Measurements from ENCODE around the gene TK2.
"Not testable (repeated sequence)": the region's sequence is repeated elsewhere in the genome, so short reads cannot be mapped to it uniquely, and the experiment has no call there.

TK2 gene

DNA sequence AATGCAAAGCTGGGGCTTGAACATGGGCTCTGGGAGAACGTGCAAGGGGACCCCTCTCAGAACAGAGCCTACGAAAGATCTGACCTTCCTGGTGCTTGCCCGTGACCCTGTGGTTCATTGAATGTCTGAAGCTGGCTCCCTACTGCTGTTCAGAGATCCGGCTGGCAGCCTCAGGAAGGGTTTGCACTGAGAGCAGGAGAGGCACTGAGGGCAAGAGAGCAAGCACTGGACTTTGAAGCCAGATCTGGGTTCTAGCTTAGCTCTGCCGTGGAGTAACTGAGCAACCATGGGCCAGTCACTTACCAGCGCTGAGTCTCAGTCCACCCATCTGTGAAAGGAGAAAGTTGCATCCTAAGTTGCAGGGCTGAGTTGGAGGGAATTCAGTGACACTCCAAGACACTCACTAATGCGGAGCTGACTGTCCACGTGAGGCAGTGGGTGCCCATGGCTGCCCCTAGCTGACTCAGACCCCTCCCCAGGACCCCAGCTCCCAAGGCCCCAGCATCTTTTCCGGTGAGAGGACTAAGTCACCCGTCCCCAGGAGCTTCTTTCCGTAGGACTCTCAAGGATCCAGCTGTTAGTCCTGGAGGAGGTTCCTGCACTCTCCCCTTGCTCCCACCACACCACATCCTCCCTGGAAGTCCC, 81.5 kb downstream of the TK2 start:
- TF ChIP-seq EZH2phosphoT487 (IDR thresholded peaks at IDR 0.05; ENCODE audit: borderline replicate concordance) = no peak
- TF ChIP-seq, protein P1, sequence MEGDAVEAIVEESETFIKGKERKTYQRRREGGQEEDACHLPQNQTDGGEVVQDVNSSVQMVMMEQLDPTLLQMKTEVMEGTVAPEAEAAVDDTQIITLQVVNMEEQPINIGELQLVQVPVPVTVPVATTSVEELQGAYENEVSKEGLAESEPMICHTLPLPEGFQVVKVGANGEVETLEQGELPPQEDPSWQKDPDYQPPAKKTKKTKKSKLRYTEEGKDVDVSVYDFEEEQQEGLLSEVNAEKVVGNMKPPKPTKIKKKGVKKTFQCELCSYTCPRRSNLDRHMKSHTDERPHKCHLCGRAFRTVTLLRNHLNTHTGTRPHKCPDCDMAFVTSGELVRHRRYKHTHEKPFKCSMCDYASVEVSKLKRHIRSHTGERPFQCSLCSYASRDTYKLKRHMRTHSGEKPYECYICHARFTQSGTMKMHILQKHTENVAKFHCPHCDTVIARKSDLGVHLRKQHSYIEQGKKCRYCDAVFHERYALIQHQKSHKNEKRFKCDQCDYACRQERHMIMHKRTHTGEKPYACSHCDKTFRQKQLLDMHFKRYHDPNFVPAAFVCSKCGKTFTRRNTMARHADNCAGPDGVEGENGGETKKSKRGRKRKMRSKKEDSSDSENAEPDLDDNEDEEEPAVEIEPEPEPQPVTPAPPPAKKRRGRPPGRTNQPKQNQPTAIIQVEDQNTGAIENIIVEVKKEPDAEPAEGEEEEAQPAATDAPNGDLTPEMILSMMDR (conservative IDR thresholded peaks at IDR 0.05; ENCODE audit: low read length) = no peak
- H3K4me2 ChIP-seq (ENCODE audit: low read depth, low read length, poor library complexity, severe bottlenecking) = no peak overlapping the region
- H3F3A ChIP-seq (ENCODE audit: low read depth) = no peaks in the 10 kb centered on the region
- no peaks in the 10 kb centered on the region for H3K9me2 ChIP-seq (replicated peaks; ENCODE audit: low read depth, low read length)
- no peaks in the 10 kb centered on the region for H4K20me1 ChIP-seq (ENCODE audit: insufficient read depth, low read length, poor library complexity, severe bottlenecking)
- no peak overlapping the region for H3K4me3 ChIP-seq (ENCODE audit: low read length, poor library complexity, severe bottlenecking)
- no peaks in the 10 kb centered on the region for H3K27me3 ChIP-seq (ENCODE audit: insufficient read depth, low read length, poor library complexity, severe bottlenecking)
- H3K79me2 ChIP-seq (ENCODE audit: insufficient read depth, low read length) = no peaks in the 10 kb centered on the region
- no peak overlapping the region for H2AFZ ChIP-seq (ENCODE audit: low read length)
- no peaks in the 10 kb centered on the region for H3K9me3 ChIP-seq (ENCODE audit: insufficient read depth, low read depth, low read length)
- H3K9ac ChIP-seq (ENCODE audit: low read depth, low read length, poor library complexity, severe bottlenecking) = no peak overlapping the region
- no peaks in the 10 kb centered on the region for H3K4me1 ChIP-seq (ENCODE audit: insufficient read depth, low read length, poor library complexity, severe bottlenecking)
- H3K36me3 ChIP-seq (ENCODE audit: insufficient read depth, low read length) = no peaks in the 10 kb centered on the region

DNA sequence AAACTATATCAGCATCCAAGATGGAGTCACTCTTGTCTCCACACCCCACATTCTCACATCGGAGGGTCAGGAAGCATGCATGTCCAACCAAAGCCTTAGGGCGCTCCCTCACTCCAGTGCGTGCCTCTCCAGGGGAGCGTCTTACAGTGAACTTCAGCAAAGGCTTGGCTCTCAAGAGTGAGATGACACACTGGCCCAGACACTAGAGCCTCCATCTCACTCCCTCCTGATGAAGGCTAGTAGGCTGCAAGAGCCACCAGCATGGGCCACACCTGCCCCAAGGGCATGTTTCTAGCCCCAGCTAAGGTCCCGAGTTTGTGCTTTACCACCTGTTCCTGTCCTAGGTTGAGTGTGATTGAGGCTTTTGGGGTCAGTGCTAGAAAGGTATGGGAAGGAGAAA, 82.3 kb downstream of the TK2 start:
- Histone ChIP-seq H3K4me1 (ENCODE audit: insufficient read depth, low read length, poor library complexity, severe bottlenecking) (no peaks in the 10 kb centered on the region), H4K20me1 (ENCODE audit: insufficient read depth, low read length, poor library complexity, severe bottlenecking) (no peaks in the 10 kb centered on the region), H3K27me3 (ENCODE audit: insufficient read depth, low read length, poor library complexity, severe bottlenecking) (no peaks in the 10 kb centered on the region), H2AFZ (ENCODE audit: low read length) (no peak overlapping the region), H3K4me3 (ENCODE audit: low read length, poor library complexity, severe bottlenecking) (no peak overlapping the region), H3K4me2 (ENCODE audit: low read depth, low read length, poor library complexity, severe bottlenecking) (no peak overlapping the region), H3K9ac (ENCODE audit: low read depth, low read length, poor library complexity, severe bottlenecking) (no peak overlapping the region), H3F3A (ENCODE audit: low read depth) (no peaks in the 10 kb centered on the region), H3K9me3 (ENCODE audit: insufficient read depth, low read depth, low read length) (no peaks in the 10 kb centered on the region), H3K36me3 (ENCODE audit: insufficient read depth, low read length) (no peaks in the 10 kb centered on the region), H3K9me2 (replicated peaks; ENCODE audit: low read depth, low read length) (no peaks in the 10 kb centered on the region), H3K79me2 (ENCODE audit: insufficient read depth, low read length) (no peaks in the 10 kb centered on the region)
- TF ChIP-seq EZH2phosphoT487 (IDR thresholded peaks at IDR 0.05; ENCODE audit: borderline replicate concordance) = no peak
- TF ChIP-seq, protein P1 (conservative IDR thresholded peaks at IDR 0.05; ENCODE audit: low read length) = no peak

DNA sequence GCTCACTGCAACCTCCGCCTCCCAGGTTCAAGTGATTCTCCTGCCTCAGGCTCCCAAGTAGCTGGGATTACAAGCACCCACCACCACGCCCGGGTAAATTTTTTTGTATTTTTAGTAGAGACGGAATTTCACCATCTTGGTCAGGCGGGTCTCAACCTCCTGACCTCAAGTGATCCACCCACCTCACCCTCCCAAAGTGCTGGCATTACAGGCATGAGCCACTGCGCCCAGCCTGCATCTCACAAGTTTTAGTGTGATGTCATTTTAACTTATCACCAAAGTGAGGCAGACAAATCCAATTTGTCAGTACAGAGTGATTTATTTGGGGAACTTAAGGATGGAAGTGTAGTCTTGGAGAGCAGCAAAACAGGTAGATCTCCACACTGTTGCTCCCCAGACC, 83.3 kb downstream of the TK2 start:
- H3K9me2 ChIP-seq (replicated peaks; ENCODE audit: low read depth, low read length); H3K9ac ChIP-seq (ENCODE audit: low read depth, low read length, poor library complexity, severe bottlenecking); H3K36me3 ChIP-seq (ENCODE audit: insufficient read depth, low read length); H3K4me3 ChIP-seq (ENCODE audit: low read length, poor library complexity, severe bottlenecking); H3K4me1 ChIP-seq (ENCODE audit: insufficient read depth, low read length, poor library complexity, severe bottlenecking); H3K9me3 ChIP-seq (ENCODE audit: insufficient read depth, low read depth, low read length); H3K27me3 ChIP-seq (ENCODE audit: insufficient read depth, low read length, poor library complexity, severe bottlenecking); H3K79me2 ChIP-seq (ENCODE audit: insufficient read depth, low read length); H2AFZ ChIP-seq (ENCODE audit: low read length); H3F3A ChIP-seq (ENCODE audit: low read depth); H3K4me2 ChIP-seq (ENCODE audit: low read depth, low read length, poor library complexity, severe bottlenecking); H4K20me1 ChIP-seq (ENCODE audit: insufficient read depth, low read length, poor library complexity, severe bottlenecking): not testable (repeated sequence)

DNA sequence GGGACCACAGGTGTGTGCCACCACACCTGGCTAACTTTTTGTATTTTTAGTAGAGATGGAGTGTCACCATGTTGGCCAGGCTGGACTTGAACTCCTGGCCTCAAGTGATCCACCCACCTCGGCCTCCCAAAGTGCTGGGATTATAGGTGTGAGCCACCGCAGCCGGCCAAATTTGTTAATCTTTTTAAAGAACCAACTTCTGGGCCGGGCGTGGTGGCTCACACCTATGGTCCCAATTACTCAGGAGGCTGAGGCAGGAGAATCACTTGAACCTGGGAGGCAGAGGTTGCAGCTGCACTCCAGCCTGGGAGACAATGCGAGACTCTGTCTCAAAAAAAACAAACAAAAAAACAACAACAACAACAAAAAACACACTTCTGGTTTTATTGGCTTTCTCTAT, 84.0 kb downstream of the TK2 start:
- not testable (repeated sequence) for H4K20me1 ChIP-seq (ENCODE audit: insufficient read depth, low read length, poor library complexity, severe bottlenecking); H3K9me3 ChIP-seq (ENCODE audit: insufficient read depth, low read depth, low read length); H3K9me2 ChIP-seq (replicated peaks; ENCODE audit: low read depth, low read length); H3K36me3 ChIP-seq (ENCODE audit: insufficient read depth, low read length); H2AFZ ChIP-seq (ENCODE audit: low read length); H3K27me3 ChIP-seq (ENCODE audit: insufficient read depth, low read length, poor library complexity, severe bottlenecking); H3K4me1 ChIP-seq (ENCODE audit: insufficient read depth, low read length, poor library complexity, severe bottlenecking); H3K4me3 ChIP-seq (ENCODE audit: low read length, poor library complexity, severe bottlenecking); H3F3A ChIP-seq (ENCODE audit: low read depth); H3K9ac ChIP-seq (ENCODE audit: low read depth, low read length, poor library complexity, severe bottlenecking); H3K4me2 ChIP-seq (ENCODE audit: low read depth, low read length, poor library complexity, severe bottlenecking); H3K79me2 ChIP-seq (ENCODE audit: insufficient read depth, low read length)

Measured in Loucy (cell line).